H9 (cell line): Measurements from ENCODE around the gene SURF1. TPM values are rescaled to one million over a fixed set of nuclear protein-coding genes. Genes with fewer than 3 reads are reported as not detected.

Experiments used
- DNase-seq: peaks from one replicate; pipeline ENCODE4 v3.0.0-alpha.2; 2017
- H2AFZ ChIP-seq: one replicate; pipeline ENCODE4 v1.6.1; 2013; ENCODE audit warnings: mild to moderate bottlenecking, low read length, control low read depth, moderate library complexity
- H2AK5ac ChIP-seq: 2 replicates; pipeline ENCODE4 v1.6.1; 2013; ENCODE audit warnings: low read length, control low read depth, mixed read lengths; ENCODE audit not compliant: insufficient read length
- H2BK120ac ChIP-seq: one replicate; pipeline ENCODE4 v1.6.1; 2013; ENCODE audit warnings: low read depth, mild to moderate bottlenecking, low read length, control low read depth, inconsistent platforms; ENCODE audit not compliant: poor library complexity, severe bottlenecking
- H2BK12ac ChIP-seq: 2 replicates; pipeline ENCODE4 v1.6.1; 2013; ENCODE audit warnings: low read length, control low read depth, mixed read lengths, low read depth; ENCODE audit not compliant: insufficient read length
- H2BK15ac ChIP-seq: 2 replicates; pipeline ENCODE4 v1.6.1; 2013; ENCODE audit warnings: low read depth, low read length, control low read depth
- H2BK20ac ChIP-seq: one replicate; pipeline ENCODE4 v1.6.1; 2013; ENCODE audit warnings: low read depth, mild to moderate bottlenecking, low read length, control low read depth, inconsistent platforms; ENCODE audit not compliant: poor library complexity, severe bottlenecking
- H2BK5ac ChIP-seq: 2 replicates; pipeline ENCODE4 v1.6.1; 2013; ENCODE audit warnings: low read length, control low read depth, mixed read lengths; ENCODE audit not compliant: insufficient read length
- H3K14ac ChIP-seq: 2 replicates; pipeline ENCODE4 v1.6.1; 2013; ENCODE audit warnings: low read length, control low read depth; ENCODE audit not compliant: insufficient read depth
- H3K18ac ChIP-seq: 2 replicates; pipeline ENCODE4 v1.6.1; 2013; ENCODE audit warnings: low read depth, mild to moderate bottlenecking, mixed read lengths, low read length, control low read depth; ENCODE audit not compliant: insufficient read length
- H3K23ac ChIP-seq: 2 replicates; pipeline ENCODE4 v1.6.1; 2013; ENCODE audit warnings: low read length, control low read depth, mixed read lengths, low read depth; ENCODE audit not compliant: insufficient read length
- H3K23me2 ChIP-seq: 2 replicates; pipeline ENCODE4 v1.6.1; 2013; ENCODE audit warnings: low read depth, mild to moderate bottlenecking, mixed read lengths, low read length, control low read depth; ENCODE audit not compliant: insufficient read length, poor library complexity, severe bottlenecking
- H3K27ac ChIP-seq: 2 replicates; pipeline ENCODE4 v1.5.1; 2013; ENCODE audit warnings: low read length, control low read depth, mixed read lengths, low read depth; ENCODE audit not compliant: insufficient read length
- H3K27me3 ChIP-seq: 2 replicates; pipeline ENCODE4 v1.6.1; 2013; ENCODE audit warnings: low read length, control low read depth, inconsistent platforms; ENCODE audit not compliant: insufficient read depth
- H3K4ac ChIP-seq: 2 replicates; pipeline ENCODE4 v1.6.1; 2013; ENCODE audit warnings: low read depth, mild to moderate bottlenecking, control low read depth, inconsistent platforms, low read length, moderate library complexity
- H3K4me1 ChIP-seq: 2 replicates; pipeline ENCODE4 v1.6.1; 2013; ENCODE audit warnings: low read length, control low read depth, inconsistent platforms; ENCODE audit not compliant: insufficient read depth
- H3K4me2 ChIP-seq: 2 replicates; pipeline ENCODE4 v1.6.1; 2013; ENCODE audit warnings: low read length, control low read depth, mixed read lengths; ENCODE audit not compliant: insufficient read length, insufficient read depth
- H3K56ac ChIP-seq: 2 replicates; pipeline ENCODE4 v1.6.1; 2013; ENCODE audit warnings: low read depth, mild to moderate bottlenecking, mixed read lengths, low read length, control low read depth; ENCODE audit not compliant: insufficient read length
- H3K79me1 ChIP-seq: 2 replicates; pipeline ENCODE4 v1.6.1; 2013; ENCODE audit warnings: low read depth, mild to moderate bottlenecking, moderate library complexity, low read length, control low read depth, inconsistent platforms; ENCODE audit not compliant: insufficient read depth, poor library complexity, severe bottlenecking
- H3K79me2 ChIP-seq: 2 replicates; pipeline ENCODE4 v1.6.1; 2013; ENCODE audit warnings: low read length, control low read depth, inconsistent platforms; ENCODE audit not compliant: insufficient read depth
- H3K9ac ChIP-seq: 2 replicates; pipeline ENCODE4 v1.6.1; 2013; ENCODE audit warnings: low read length, control low read depth, mixed read lengths; ENCODE audit not compliant: insufficient read length; ENCODE audit errors: extremely low read depth
- H3K9me3 ChIP-seq: one replicate; pipeline ENCODE4 v1.6.1; 2013; ENCODE audit warnings: low read depth, low read length, inconsistent platforms; ENCODE audit not compliant: control insufficient read depth
- H3T11ph ChIP-seq: one replicate; pipeline ENCODE4 v1.6.1; 2013; ENCODE audit warnings: mild to moderate bottlenecking, low read length, control low read depth, inconsistent platforms
- H4K20me1 ChIP-seq: one replicate; pipeline ENCODE4 v1.6.1; 2013; ENCODE audit not compliant: control insufficient read depth, insufficient read length, insufficient read depth
- H4K5ac ChIP-seq: 2 replicates; pipeline ENCODE4 v1.6.1; 2013; ENCODE audit warnings: low read depth, mild to moderate bottlenecking, mixed read lengths, low read length, control low read depth; ENCODE audit not compliant: insufficient read length
- H4K8ac ChIP-seq: replicated peaks from 2 replicates; pipeline ENCODE4 v1.6.1; 2013; ENCODE audit warnings: low read length, control low read depth, mixed read lengths, low read depth; ENCODE audit not compliant: insufficient read length
- H4K91ac ChIP-seq: 2 replicates; pipeline ENCODE4 v1.6.1; 2013; ENCODE audit warnings: low read depth, mild to moderate bottlenecking, moderate library complexity, mixed read lengths, low read length, control low read depth; ENCODE audit not compliant: insufficient read length
- H3K27ac Mint-ChIP-seq, 3 experiments: 2 replicates in 2 of 3; 3 replicates in 1 of 3; pipeline ENCODE4 v1.8.0; 2020 to 2021; ENCODE audit warnings: mixed read lengths in 3 of 3, mild to moderate bottlenecking in 1 of 3, moderate library complexity in 1 of 3
- H3K27me3 Mint-ChIP-seq: 2 replicates; pipeline ENCODE4 v1.8.0; 2021; ENCODE audit warnings: low read depth, mild to moderate bottlenecking, moderate library complexity, mixed read lengths
- H3K36me3 Mint-ChIP-seq, 3 experiments: 2 replicates in 2 of 3; 3 replicates in 1 of 3; pipeline ENCODE4 v1.8.0; 2020 to 2021; ENCODE audit warnings: low read depth in 3 of 3, mixed read lengths in 3 of 3; ENCODE audit not compliant: insufficient read depth in 1 of 3
- H3K4me1 Mint-ChIP-seq, 2 experiments: 2 replicates each; pipeline ENCODE4 v1.8.0; 2020; ENCODE audit warnings: mixed read lengths in 2 of 2
- H3K4me3 Mint-ChIP-seq, 2 experiments: 2 replicates in 1 of 2; 3 replicates in 1 of 2; pipeline ENCODE4 v1.8.0; 2020 to 2021; ENCODE audit warnings: mild to moderate bottlenecking in 2 of 2, mixed read lengths in 2 of 2, moderate library complexity in 1 of 2
- H3K9me3 Mint-ChIP-seq, 2 experiments: 2 replicates in 1 of 2; 3 replicates in 1 of 2; pipeline ENCODE4 v1.8.0; 2020; ENCODE audit warnings: mild to moderate bottlenecking in 2 of 2, mixed read lengths in 2 of 2, moderate library complexity in 1 of 2
- CTCF ChIP-seq: fragments of 200-600 bp; sonication (generic); conservative IDR thresholded peaks from 3 replicates; pipeline ENCODE4 v1.8.0; 2021; ENCODE audit warnings: antibody characterized with exemption, mild to moderate bottlenecking
- WGBS: extraction: QIAGEN DNeasy Blood & Tissue Kit; methylation state at CpG from one replicate; pipeline ENCODE4 v1.1.7; 2013; ENCODE audit warnings: missing lambda C conversion rate, low lambda C conversion rate, mixed read lengths; ENCODE audit not compliant: insufficient read length; ENCODE audit errors: extremely low coverage; 5-methylcytosine and 5-hydroxymethylcytosine counted together
- total RNA-seq: library from RNA; stranded (reverse); gene quantifications from 2 replicates; pipeline ENCODE4 v1.2.1, GENCODE V29; 2021

The SURF1 gene
- total RNA-seq, 1 experiment from 2014 or later = 43.3 TPM

GRCh38 chr9:133357656-133358055, 1.4 kb upstream of the SURF1 start:
- no peak overlapping the region for H4K91ac ChIP-seq
- no peak overlapping the region for H3K9ac ChIP-seq
- no peak overlapping the region for H3K4ac ChIP-seq
- Mint-ChIP-seq H3K27ac (peak overlapping the region in 1 of 3 experiments; percentile 68; a peak in 1 of 7 replicates), H3K4me3 (peak overlapping the region; percentile 84 to 92), H3K4me1 (peaks cover 11 to 12% of the 10 kb centered on the region in 2 experiments), H3K27me3 (no peaks in the 10 kb centered on the region; the same call in 1 of the 2 replicates), H3K36me3 (peaks cover 11 to 57% (median 52%) of the 10 kb centered on the region in 3 experiments; a peak in 6 of 7 replicates), H3K9me3 (no peaks in the 10 kb centered on the region)
- TF ChIP-seq CTCF = no peak
- no peak overlapping the region for H3T11ph ChIP-seq
- H3K56ac ChIP-seq = no peak overlapping the region
- H2BK5ac ChIP-seq = no peak overlapping the region
- H2AK5ac ChIP-seq = no peak overlapping the region
- H2BK20ac ChIP-seq = no peak overlapping the region
- no peak overlapping the region for H2AFZ ChIP-seq
- no peak overlapping the region for H2BK120ac ChIP-seq
- peak overlapping the region; percentile 53 for H3K4me2 ChIP-seq
- H4K20me1 ChIP-seq = no peaks in the 10 kb centered on the region
- H2BK15ac ChIP-seq = no peak overlapping the region
- no peak overlapping the region for H3K27ac ChIP-seq
- H2BK12ac ChIP-seq = no peak overlapping the region
- no peaks in the 10 kb centered on the region for H3K9me3 ChIP-seq
- no CpG with 5 or more reads among the region's 14 CpGs for WGBS
- no peak for DNase-seq
- no peaks in the 10 kb centered on the region for H3K27me3 ChIP-seq
- H3K4me1 ChIP-seq = no peaks in the 10 kb centered on the region
- peaks cover 3% of the 10 kb centered on the region for H3K79me1 ChIP-seq
- H3K79me2 ChIP-seq = no peaks in the 10 kb centered on the region; the same call in 1 of the 2 replicates
- no peak overlapping the region for H3K14ac ChIP-seq
- H4K5ac ChIP-seq = no peak overlapping the region
- peaks cover 10% of the 10 kb centered on the region for H3K23me2 ChIP-seq
- no peak overlapping the region for H3K23ac ChIP-seq
- H3K18ac ChIP-seq = no peak overlapping the region
- H4K8ac ChIP-seq = no peak overlapping the region
